Left lung (tissue), 10 donors: ENCODE results near the gene POU2AF2. TPM values are rescaled to one million over a fixed set of nuclear protein-coding genes. Genes with fewer than 3 reads are reported as not detected.

Source experiments
- ATAC-seq: fragments of 200-7000 bp; cut with Tn5 transposase; one replicate; pipeline ENCODE4 v1.9.1; 2020; ENCODE audit warnings: moderate library complexity
- DNase-seq, 4 donors: peaks; one replicate each; pipeline ENCODE4 v3.0.0-alpha.2; 2013 to 2020
- H3K27ac ChIP-seq, 2 donors: fragments of 200-600 bp; sonication (generic) in 1 of 2; one replicate each; pipeline versions ENCODE4 v1.5.0 to v1.8.0; 2020 to 2021
- H3K27me3 ChIP-seq, 2 donors: fragments of 200-600 bp; sonication (generic) in 1 of 2; one replicate each; pipeline versions ENCODE4 v1.5.0 to v1.8.0; 2020 to 2021
- H3K36me3 ChIP-seq, 2 donors: fragments of 200-600 bp; sonication (generic) in 1 of 2; one replicate each; pipeline versions ENCODE4 v1.5.0 to v1.8.0; 2020 to 2021
- H3K4me1 ChIP-seq, 2 donors: fragments of 200-600 bp; one replicate each; pipeline ENCODE4 v1.8.0; 2021
- H3K4me3 ChIP-seq, 2 donors: fragments of 200-600 bp; sonication (generic) in 1 of 2; one replicate each; pipeline versions ENCODE4 v1.5.0 to v1.8.0; 2020 to 2021; ENCODE audit warnings: mild to moderate bottlenecking in 1 of 2
- H3K9me3 ChIP-seq, 2 donors: fragments of 200-600 bp; sonication (generic) in 1 of 2; one replicate each; pipeline versions ENCODE4 v1.5.0 to v1.8.0; 2020 to 2021
- intact Hi-C, 2 donors: fragments of 100-400 bp; cut with DNase I; formaldehyde crosslinking; loops; one replicate each; pipeline versions ENCODE4 v1.11.2 to v1.14.2; 2022
- polyA plus RNA-seq, 6 donors: library from polyadenylated mRNA; unstranded; fragments of 120-200 nt; gene quantifications; one replicate each; pipeline ENCODE4 v1.2.1, GENCODE V29; 2013; ENCODE audit not compliant: insufficient read length in 6 of 6
- total RNA-seq, 2 donors: library from RNA; stranded (reverse); fragmentation: NEBNext Ultra II Directional; extraction: Animal tissue kit (Norgen Biotek cat#: 25700); gene quantifications; one replicate each; pipeline ENCODE4 v1.2.1, GENCODE V29; 2021
- TF ChIP-seq, protein P1 (sequence below), 2 donors: fragments of 200-600 bp; sonication (generic) in 1 of 2; IDR thresholded peaks; one replicate each; pipeline versions ENCODE4 v1.5.0 to v1.8.0; 2021; ENCODE audit warnings: antibody characterized with exemption in 2 of 2
- donor health status: DM: no; HTN: yes; CAD: no.
- donor health status: DM: no; HTN: no; CAD: no.

Gene POU2AF2
- total and polyA plus RNA-seq, 8 donors: 0.13 to 0.35 (median 0.21) TPM; not detected in 2

DNA sequence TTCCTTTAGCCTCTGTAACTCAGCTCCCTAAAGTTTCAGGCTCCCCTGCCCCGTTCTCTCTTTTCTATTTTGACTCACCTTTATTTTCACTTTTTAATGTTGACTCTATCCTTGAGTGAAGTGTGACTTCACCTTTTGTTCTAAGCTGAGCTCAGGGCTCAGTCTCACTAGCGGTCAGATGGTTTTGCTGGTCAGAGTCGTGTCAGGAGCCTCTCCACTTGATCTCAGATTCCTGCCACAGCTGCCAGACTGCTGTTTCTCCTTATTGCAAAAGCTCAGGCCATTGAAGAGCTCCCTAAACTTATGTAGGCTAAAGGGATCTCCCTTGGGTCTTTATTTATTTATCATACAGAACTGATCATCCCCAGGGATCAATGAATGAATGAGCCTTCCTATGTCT is 13.7 kb upstream of the POU2AF2 start:
- Histone ChIP-seq H3K9me3 (no peaks in the 10 kb centered on the region), H3K27ac (no peak overlapping the region), H3K27me3 (no peaks in the 10 kb centered on the region), H3K36me3 (no peaks in the 10 kb centered on the region), H3K4me3 (no peak overlapping the region), H3K4me1 (peaks cover 0 to 22% of the 10 kb centered on the region in 2 donors)
- TF ChIP-seq, protein P1, sequence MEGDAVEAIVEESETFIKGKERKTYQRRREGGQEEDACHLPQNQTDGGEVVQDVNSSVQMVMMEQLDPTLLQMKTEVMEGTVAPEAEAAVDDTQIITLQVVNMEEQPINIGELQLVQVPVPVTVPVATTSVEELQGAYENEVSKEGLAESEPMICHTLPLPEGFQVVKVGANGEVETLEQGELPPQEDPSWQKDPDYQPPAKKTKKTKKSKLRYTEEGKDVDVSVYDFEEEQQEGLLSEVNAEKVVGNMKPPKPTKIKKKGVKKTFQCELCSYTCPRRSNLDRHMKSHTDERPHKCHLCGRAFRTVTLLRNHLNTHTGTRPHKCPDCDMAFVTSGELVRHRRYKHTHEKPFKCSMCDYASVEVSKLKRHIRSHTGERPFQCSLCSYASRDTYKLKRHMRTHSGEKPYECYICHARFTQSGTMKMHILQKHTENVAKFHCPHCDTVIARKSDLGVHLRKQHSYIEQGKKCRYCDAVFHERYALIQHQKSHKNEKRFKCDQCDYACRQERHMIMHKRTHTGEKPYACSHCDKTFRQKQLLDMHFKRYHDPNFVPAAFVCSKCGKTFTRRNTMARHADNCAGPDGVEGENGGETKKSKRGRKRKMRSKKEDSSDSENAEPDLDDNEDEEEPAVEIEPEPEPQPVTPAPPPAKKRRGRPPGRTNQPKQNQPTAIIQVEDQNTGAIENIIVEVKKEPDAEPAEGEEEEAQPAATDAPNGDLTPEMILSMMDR (IDR thresholded peaks at IDR 0.05): no peak
- DNase-seq (peak in 1 of 4 donors; percentile 43), ATAC-seq (peak; percentile 67)
- intact Hi-C loops: loop anchor here in 1 of 2 donors (10.0 kb wide), 1 partner anchor 517 kb away; the partner anchor contains the start of gene ARHGAP20

DNA sequence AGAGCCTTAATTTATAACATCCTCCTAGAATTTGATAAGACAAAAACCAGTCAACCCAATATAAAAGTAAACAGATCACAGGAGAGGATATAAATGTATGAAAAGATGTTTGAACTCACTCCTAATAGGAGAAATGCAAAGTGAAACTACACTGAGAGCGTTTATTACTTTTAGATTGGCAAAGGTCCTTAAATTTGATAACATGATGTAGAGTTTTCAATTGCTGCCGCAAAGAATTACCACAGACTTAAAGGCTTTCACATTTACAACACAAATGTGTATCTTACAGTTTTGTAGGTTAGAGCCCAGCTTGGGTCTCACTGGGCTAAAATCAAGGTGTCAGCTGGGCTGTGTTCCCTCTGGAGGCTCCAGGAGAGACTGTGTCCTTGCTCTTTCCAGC is 9.1 kb upstream of the POU2AF2 start:
- TF ChIP-seq, protein P1 (IDR thresholded peaks at IDR 0.05): no peak
- Histone ChIP-seq H3K27me3 (no peaks in the 10 kb centered on the region), H3K4me3 (no peak overlapping the region), H3K9me3 (no peaks in the 10 kb centered on the region), H3K4me1 (peaks cover 0 to 4% of the 10 kb centered on the region in 2 donors), H3K36me3 (no peaks in the 10 kb centered on the region), H3K27ac (no peak overlapping the region)
- DNase-seq: no peak
- no peak for ATAC-seq
- intact Hi-C loops: loop anchor here in 1 of 2 donors (10.0 kb wide), 1 partner anchor 522 kb away; the partner anchor contains the start of gene ARHGAP20

DNA sequence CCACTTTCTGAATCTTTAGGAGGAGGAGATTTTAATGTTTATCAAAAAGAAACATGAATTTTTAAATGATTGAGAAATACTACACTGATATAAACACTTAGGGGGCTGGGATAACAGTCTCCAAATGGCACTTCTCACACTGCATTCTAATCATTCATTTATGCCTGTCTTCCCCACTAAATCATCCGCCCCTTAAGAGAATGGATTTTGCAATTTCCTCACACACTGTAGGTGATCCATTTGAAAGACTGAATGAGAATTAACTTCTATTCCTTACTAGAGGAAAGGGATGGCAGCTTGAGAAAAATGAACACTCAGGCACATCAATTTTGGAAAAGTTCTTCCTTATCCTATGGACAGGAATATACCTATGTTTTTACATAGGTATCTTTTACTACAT is 7.6 kb upstream of the POU2AF2 start:
- H3K4me1 ChIP-seq: no peaks in the 10 kb centered on the region
- no peak overlapping the region for H3K4me3 ChIP-seq
- TF ChIP-seq, protein P1 (IDR thresholded peaks at IDR 0.05): no peak
- no peak overlapping the region for H3K27ac ChIP-seq
- ATAC-seq (no peak), DNase-seq (no peak)
- H3K36me3 ChIP-seq: no peaks in the 10 kb centered on the region
- intact Hi-C loops: loop anchor here in 1 of 2 donors (10.0 kb wide), 1 partner anchor 523 kb away; the partner anchor contains the start of gene ARHGAP20
- no peaks in the 10 kb centered on the region for H3K9me3 ChIP-seq
- H3K27me3 ChIP-seq: no peaks in the 10 kb centered on the region

DNA sequence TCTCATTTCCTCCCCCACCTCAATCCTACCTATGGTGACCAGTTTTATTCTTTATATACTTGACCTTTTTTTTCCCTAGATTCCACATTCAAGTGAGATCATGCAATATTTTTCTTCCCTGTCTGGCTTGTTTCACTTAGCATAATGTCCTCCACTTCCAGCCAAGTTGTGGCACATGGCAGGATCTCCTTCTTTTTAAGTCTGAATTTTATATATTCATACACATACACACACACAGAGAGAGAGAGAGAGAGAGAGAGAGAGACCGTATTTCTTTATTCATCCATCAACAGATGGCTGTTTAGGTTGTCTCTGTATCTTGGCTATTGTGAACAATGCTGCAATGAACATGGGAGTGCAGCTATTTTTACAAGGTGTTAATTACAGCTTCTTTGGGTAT is 1.4 kb downstream of the POU2AF2 start:
- Histone ChIP-seq H3K4me1 (no peaks in the 10 kb centered on the region), H3K4me3 (no peak overlapping the region), H3K9me3 (no peaks in the 10 kb centered on the region), H3K36me3 (no peaks in the 10 kb centered on the region), H3K27me3 (peaks cover 0 to 4% of the 10 kb centered on the region in 2 donors), H3K27ac (no peak overlapping the region)
- DNase-seq (no peak), ATAC-seq (no peak)
- TF ChIP-seq, protein P1 (IDR thresholded peaks at IDR 0.05): no peak
- intact Hi-C loops: no loop called here

DNA sequence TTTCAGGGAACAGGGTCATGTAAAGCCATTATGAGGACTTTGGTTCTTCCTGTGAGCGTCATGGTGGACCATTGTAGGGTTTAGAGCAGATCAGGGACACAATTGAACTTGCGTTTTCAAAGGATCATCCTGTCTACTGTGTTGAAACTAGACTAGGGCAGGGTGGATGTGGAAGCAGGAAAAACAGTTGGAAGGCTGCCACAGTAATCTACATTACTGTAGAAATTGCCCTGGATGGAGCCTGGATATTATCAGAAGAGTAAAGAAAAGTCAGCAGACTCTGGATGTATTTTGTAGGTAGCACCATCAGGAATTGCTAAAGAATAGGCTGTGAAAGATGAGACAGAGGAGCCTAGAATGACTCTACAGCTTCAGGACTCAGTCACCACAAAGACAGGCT is 5.4 kb downstream of the POU2AF2 start:
- H3K27me3 ChIP-seq: peaks cover 0 to 4% of the 10 kb centered on the region in 2 donors
- no peak for ATAC-seq
- DNase-seq: no peak
- H3K9me3 ChIP-seq: no peaks in the 10 kb centered on the region
- H3K27ac ChIP-seq: no peak overlapping the region
- no peaks in the 10 kb centered on the region for H3K4me1 ChIP-seq
- no peaks in the 10 kb centered on the region for H3K36me3 ChIP-seq
- TF ChIP-seq, protein P1 (IDR thresholded peaks at IDR 0.05): no peak
- no peak overlapping the region for H3K4me3 ChIP-seq
- intact Hi-C loops: no loop called here
